ENCODE data around the gene ADGRV1. TPM values are rescaled to one million over a fixed set of nuclear protein-coding genes. Genes with fewer than 3 reads are reported as not detected.
"Not testable (repeated sequence)": the region's sequence is repeated elsewhere in the genome, so short reads cannot be mapped to it uniquely, and the experiment has no call there.

Gene ADGRV1
- total RNA-seq, 8 experiments from 2014 or later, result 0.87 to 92.4 (median 44.9) TPM

DNA sequence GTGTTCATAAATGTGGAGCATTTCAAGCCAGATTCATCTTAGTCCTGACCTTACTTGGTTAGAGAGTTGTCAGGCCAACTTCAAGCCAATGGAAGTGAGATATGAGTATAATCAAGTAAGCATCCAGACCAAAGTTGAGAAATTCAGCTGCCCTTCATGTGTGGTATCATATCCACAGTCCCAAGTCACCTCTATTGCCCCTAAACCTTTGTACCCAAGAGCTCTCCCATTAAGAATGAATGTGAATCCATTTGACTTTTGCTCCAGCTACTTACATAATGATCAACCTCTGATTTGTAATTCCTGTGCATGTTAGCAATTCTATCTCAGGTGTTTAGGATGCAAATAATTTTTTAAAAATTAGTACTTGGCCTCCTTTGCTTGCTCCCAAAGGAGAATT, 342.7 kb downstream of the ADGRV1 start:
- no peak for ATAC-seq (replicated peaks in 6 of 8)
- Histone ChIP-seq H3K27ac (no peak overlapping the region), H3K4me3 (no peak overlapping the region), H3K4me1 (replicated peaks in 1 of 2) (no peaks in the 10 kb centered on the region)
- in situ Hi-C loops (cut with MboI; ENCODE audit: low pct_unique_long_range_greater_than_20kb in 2 of 9, low sequenced_read_pairs in 9 of 9, unreplicated experiment in 9 of 9), result no loop called here

DNA sequence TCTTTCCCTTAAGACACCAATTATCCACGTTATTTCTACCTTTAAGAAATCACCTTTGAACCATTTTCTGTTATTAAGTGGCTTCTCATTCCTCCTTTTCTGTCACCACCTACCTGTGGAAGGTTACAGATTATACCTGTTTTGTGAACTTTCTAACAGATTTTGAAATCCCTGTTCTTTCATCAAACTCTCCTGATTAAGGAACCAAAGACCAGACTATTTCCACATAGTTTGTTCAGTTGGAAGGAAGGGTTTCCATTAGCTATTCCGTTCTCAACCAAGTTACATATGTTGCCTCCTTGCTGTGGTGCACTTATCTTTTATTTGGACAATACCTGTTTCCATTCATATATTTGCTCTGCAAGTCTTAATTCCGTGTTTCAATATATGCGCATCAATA, 343.6 kb downstream of the ADGRV1 start:
- ATAC-seq (replicated peaks in 6 of 8), result no peak
- in situ Hi-C loops (cut with MboI; ENCODE audit: low pct_unique_long_range_greater_than_20kb in 2 of 9, low sequenced_read_pairs in 9 of 9, unreplicated experiment in 9 of 9), result no loop called here
- Histone ChIP-seq H3K4me3 (no peak overlapping the region), H3K4me1 (replicated peaks in 1 of 2) (no peaks in the 10 kb centered on the region), H3K27ac (no peak overlapping the region)
- WGBS, 10 experiments, result 44 to 100% (median 88%) methylated on average over 2 to 4 of the region's 4 CpGs

DNA sequence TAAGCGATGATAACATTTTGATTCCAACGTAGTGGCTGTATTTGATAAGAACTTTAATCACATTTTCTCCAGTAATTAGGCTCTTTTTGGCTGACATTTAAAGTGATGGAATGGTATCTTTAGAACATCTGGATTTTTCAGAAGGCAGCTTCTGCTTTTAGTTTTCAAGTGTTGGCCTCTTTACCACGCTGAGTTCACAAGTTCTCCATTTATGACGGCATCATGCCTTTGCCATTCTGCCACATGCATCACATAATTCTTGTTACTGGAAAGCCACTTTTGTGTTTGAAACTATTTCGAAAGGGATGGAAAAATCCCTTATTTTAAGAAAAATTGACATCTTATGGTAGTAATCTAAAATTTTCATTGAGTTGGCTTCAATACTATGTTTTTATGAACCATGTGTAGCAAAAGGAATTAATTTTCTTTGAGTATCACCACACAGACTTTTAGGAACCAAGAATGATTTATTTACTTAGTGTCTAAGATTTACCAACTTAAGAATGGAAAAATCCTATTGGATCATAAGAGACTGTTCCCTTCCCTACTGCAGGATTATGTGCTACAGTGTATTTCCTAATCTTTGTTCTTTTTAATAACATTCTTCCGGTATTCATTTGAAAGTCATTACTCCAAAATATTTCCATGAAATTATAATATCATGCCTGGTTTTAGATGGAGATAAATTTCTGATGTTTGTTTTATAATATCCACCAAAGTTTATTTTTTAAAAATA, 344.2 kb downstream of the ADGRV1 start:
- in situ Hi-C loops (cut with MboI; ENCODE audit: low pct_unique_long_range_greater_than_20kb in 2 of 9, low sequenced_read_pairs in 9 of 9, unreplicated experiment in 9 of 9), result no loop called here
- WGBS, 10 experiments, result 0 to 93% (median 83%) methylated on average over 2 to 6 of the region's 6 CpGs
- no peak for ATAC-seq (replicated peaks in 6 of 8)
- Histone ChIP-seq H3K4me1 (replicated peaks in 1 of 2) (no peaks in the 10 kb centered on the region), H3K4me3 (no peak overlapping the region), H3K27ac (no peak overlapping the region)

GRCh38 chr5:90909101-90909503, 350.5 kb downstream of the ADGRV1 start:
- Histone ChIP-seq H3K27ac (no peak overlapping the region), H3K4me1 (replicated peaks in 1 of 2) (no peaks in the 10 kb centered on the region), H3K4me3 (no peak overlapping the region)
- 0 to 86% (median 75%) methylated on average over 1 to 3 of the region's 3 CpGs; no CpG with 5 or more reads in 3 of the 10 experiments for WGBS, 10 experiments
- peak in 1 of 8 experiments; percentile 46 for ATAC-seq (replicated peaks in 6 of 8)
- in situ Hi-C loops (cut with MboI; ENCODE audit: low pct_unique_long_range_greater_than_20kb in 2 of 9, low sequenced_read_pairs in 9 of 9, unreplicated experiment in 9 of 9), result no loop called here

DNA sequence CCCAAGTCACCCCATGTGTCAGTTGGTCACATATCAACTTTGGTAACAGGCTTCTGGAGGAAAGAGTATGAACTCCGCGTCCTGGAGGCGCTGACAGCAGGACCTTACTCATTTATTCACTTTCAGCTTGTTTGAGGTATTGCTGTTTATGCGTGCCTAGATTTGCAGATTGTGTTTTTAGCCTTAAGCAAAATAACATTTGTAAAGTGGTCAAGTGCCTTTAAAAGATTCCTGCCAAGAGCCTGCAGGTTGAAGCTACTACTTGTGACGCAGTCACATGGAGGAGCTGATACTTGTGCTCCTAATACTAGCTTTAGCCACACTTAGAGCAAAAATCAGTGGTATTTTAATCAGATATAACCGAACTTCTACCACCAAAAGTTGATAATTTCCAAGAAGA, 351.3 kb downstream of the ADGRV1 start:
- in situ Hi-C loops (cut with MboI; ENCODE audit: low pct_unique_long_range_greater_than_20kb in 2 of 9, low sequenced_read_pairs in 9 of 9, unreplicated experiment in 9 of 9), result no loop called here
- ATAC-seq (replicated peaks in 6 of 8), result peak in 3 of 8 experiments; percentile 57 to 64 (median 61)
- no peak overlapping the region for H3K27ac ChIP-seq
- no peaks in the 10 kb centered on the region for H3K4me1 ChIP-seq (replicated peaks in 1 of 2)
- 23 to 100% (median 94%) methylated on average over 2 to 6 of the region's 6 CpGs for WGBS, 10 experiments
- no peak overlapping the region for H3K4me3 ChIP-seq

DNA sequence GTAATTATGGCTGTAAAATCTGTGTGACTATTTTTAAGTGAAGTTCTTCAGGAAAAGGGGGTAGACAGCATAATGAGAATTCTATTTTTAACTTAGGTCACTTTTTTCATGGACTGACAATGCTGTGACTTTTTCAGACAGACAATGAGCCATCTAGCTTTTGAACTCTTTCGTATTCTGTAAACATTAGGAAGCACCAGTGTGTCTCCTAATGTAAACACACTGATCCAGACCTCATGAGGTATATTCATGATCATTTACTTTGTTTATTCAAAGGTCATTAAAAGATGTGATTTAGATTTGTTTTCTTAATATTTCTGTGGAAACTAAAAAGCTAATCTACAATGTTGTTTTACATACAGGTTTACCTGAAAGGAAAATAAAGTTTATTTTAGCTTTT, 352.6 kb downstream of the ADGRV1 start:
- in situ Hi-C loops (cut with MboI; ENCODE audit: low pct_unique_long_range_greater_than_20kb in 2 of 9, low sequenced_read_pairs in 9 of 9, unreplicated experiment in 9 of 9), result no loop called here

DNA sequence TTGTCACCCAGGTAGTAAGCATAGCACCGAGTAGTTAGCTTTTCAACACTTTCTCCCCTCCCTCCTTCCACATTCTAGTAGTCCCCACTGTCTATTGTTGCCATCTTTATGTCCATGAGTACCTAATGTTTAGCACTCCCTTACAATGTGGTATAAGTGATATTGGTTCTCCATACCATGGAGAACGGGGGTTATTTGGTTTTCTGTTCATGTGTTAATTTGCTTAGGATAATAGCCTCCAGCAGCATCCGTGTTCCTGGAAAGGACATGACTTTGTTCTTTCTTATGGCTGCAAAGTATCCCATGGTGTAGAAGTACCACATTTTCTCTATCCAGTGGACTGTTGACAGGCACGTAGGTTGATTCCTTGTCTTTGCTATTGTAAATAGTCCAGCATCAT, 353.9 kb downstream of the ADGRV1 start:
- Histone ChIP-seq H3K27ac (no peak overlapping the region), H3K4me3 (no peak overlapping the region), H3K4me1 (replicated peaks in 1 of 2) (no peaks in the 10 kb centered on the region)
- peak in 1 of 8 experiments; percentile 14 for ATAC-seq (replicated peaks in 6 of 8)
- in situ Hi-C loops (cut with MboI; ENCODE audit: low pct_unique_long_range_greater_than_20kb in 2 of 9, low sequenced_read_pairs in 9 of 9, unreplicated experiment in 9 of 9), result no loop called here
- 26 to 75% (median 44%) methylated on average over 2 to 4 of the region's 4 CpGs; no CpG with 5 or more reads in 1 of the 10 experiments for WGBS, 10 experiments

More for the DNA sequence above, 352.6 kb downstream of the ADGRV1 start:
- Histone ChIP-seq H3K4me3 (no peak overlapping the region), H3K27ac (no peak overlapping the region), H3K4me1 (replicated peaks in 1 of 2) (no peaks in the 10 kb centered on the region)
- 0 to 100% (median 50%) methylated on average over 1 of the region's 1 CpG; no CpG with 5 or more reads in 3 of the 10 experiments for WGBS, 10 experiments
- ATAC-seq (replicated peaks in 6 of 8), result no peak

DNA sequence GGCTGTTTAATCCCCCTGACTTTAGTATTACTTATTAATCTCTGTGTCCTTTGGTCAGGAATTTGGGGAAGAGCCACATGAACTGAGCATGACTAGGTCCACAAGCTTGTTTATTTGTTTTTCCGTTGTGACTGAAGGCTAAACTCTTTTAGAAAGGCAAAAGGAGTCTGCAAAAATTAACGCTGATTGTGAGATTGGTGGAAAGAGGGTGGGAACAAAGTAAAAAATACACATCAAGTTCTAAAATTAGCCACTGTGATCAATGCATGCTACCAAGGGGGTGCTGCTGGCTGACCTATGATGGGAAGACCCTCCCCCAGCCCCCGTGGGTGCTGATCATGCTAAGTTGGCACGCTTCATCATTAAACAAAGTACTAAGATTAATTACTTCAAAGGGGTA, 356.8 kb downstream of the ADGRV1 start:
- in situ Hi-C loops (cut with MboI; ENCODE audit: low pct_unique_long_range_greater_than_20kb in 2 of 9, low sequenced_read_pairs in 9 of 9, unreplicated experiment in 9 of 9), result no loop called here
- peak in 1 of 8 experiments; percentile 43 for ATAC-seq (replicated peaks in 6 of 8)

GRCh38 chr5:90916947-90917800, 358.6 kb downstream of the ADGRV1 start:
- no peak for ATAC-seq (replicated peaks in 6 of 8)
- 31 to 100% (median 61%) methylated on average over 2 to 3 of the region's 3 CpGs for WGBS, 10 experiments
- Histone ChIP-seq H3K4me1 (replicated peaks in 1 of 2) (no peaks in the 10 kb centered on the region), H3K4me3 (no peak overlapping the region), H3K27ac (no peak overlapping the region)
- in situ Hi-C loops (cut with MboI; ENCODE audit: low pct_unique_long_range_greater_than_20kb in 2 of 9, low sequenced_read_pairs in 9 of 9, unreplicated experiment in 9 of 9), result no loop called here

More for the DNA sequence above, 356.8 kb downstream of the ADGRV1 start:
- H3K4me1 ChIP-seq (replicated peaks in 1 of 2), result no peaks in the 10 kb centered on the region
- no peak overlapping the region for H3K27ac ChIP-seq
- 0 to 94% (median 69%) methylated on average over 2 to 4 of the region's 4 CpGs; no CpG with 5 or more reads in 1 of the 10 experiments for WGBS, 10 experiments
- H3K4me3 ChIP-seq, result no peak overlapping the region

DNA sequence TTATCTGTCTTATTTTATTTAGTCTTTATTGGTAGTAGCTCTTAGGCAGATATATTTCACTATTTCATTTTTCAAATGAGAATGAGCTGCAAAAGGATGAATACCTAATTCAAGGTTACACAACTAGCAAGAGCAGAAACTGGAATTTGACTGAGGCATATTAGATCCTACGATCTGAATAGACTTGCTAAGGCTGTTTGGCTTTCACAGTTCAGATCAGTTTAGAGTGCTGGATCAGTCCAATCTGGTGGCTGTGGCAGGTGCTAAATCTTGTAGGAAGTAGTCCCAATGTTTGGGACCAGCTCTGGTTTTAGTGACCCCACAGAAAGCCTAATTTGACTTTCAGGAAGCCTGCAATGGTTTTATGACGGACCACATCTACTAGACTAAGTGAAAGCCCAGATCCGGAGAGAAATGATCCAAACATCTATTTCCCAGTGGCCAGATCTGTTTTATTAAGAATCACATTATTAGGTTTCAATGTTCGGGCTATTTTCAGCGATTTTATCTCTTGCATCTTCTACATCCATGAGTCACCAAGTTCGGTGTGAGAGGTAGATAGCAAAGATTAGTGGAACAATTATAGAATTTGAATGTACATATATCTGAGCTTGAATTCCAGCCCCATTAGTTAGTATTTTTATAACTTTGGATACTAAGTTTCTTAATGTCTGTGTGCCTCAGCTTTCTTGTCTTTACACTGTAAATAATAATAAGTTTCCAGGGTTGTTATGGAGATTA, 359.5 kb downstream of the ADGRV1 start:
- Histone ChIP-seq H3K27ac (no peak overlapping the region), H3K4me1 (replicated peaks in 1 of 2) (no peaks in the 10 kb centered on the region), H3K4me3 (no peak overlapping the region)
- in situ Hi-C loops (cut with MboI; ENCODE audit: low pct_unique_long_range_greater_than_20kb in 2 of 9, low sequenced_read_pairs in 9 of 9, unreplicated experiment in 9 of 9), result no loop called here
- 0 to 100% (median 92%) methylated on average over 2 to 6 of the region's 6 CpGs for WGBS, 10 experiments
- no peak for ATAC-seq (replicated peaks in 6 of 8)

GRCh38 chr5:90921418-90921973, 362.9 kb downstream of the ADGRV1 start:
- 20 to 100% (median 87%) methylated on average over 1 to 2 of the region's 2 CpGs; no CpG with 5 or more reads in 2 of the 10 experiments for WGBS, 10 experiments
- in situ Hi-C loops (cut with MboI; ENCODE audit: low pct_unique_long_range_greater_than_20kb in 2 of 9, low sequenced_read_pairs in 9 of 9, unreplicated experiment in 9 of 9), result no loop called here
- no peak overlapping the region for H3K27ac ChIP-seq
- H3K4me3 ChIP-seq, result no peak overlapping the region
- ATAC-seq (replicated peaks in 6 of 8), result no peak
- no peaks in the 10 kb centered on the region for H3K4me1 ChIP-seq (replicated peaks in 1 of 2)

GRCh38 chr5:90924222-90924621, 365.6 kb downstream of the ADGRV1 start:
- H3K4me1 ChIP-seq (replicated peaks in 1 of 2); H3K27ac ChIP-seq; in situ Hi-C loops (cut with MboI; ENCODE audit: low pct_unique_long_range_greater_than_20kb in 2 of 9, low sequenced_read_pairs in 9 of 9, unreplicated experiment in 9 of 9); H3K4me3 ChIP-seq; ATAC-seq (replicated peaks in 6 of 8): not testable (repeated sequence)
- WGBS, 10 experiments, result no CpG with 5 or more reads among the region's 2 CpGs
